GM23248 (cell line): ENCODE results near the gene CFLAR.

Experiments
- EZH2 ChIP-seq: fragments of 200-600 bp; sonication (generic); IDR thresholded peaks from 2 replicates; pipeline ENCODE4 v1.6.1; 2018; ENCODE audit warnings: antibody characterized with exemption, mild to moderate bottlenecking; ENCODE audit not compliant: insufficient read depth, poor library complexity, severe bottlenecking
- EZH2phosphoT487 ChIP-seq: fragments of 200-600 bp; sonication (generic); IDR thresholded peaks from 2 replicates; pipeline ENCODE4 v1.6.1; 2018; ENCODE audit warnings: antibody characterized with exemption, moderate library complexity, mild to moderate bottlenecking, low read depth; ENCODE audit not compliant: insufficient read depth

- TF ChIP-seq EZH2: no peak
- no peak for TF ChIP-seq EZH2phosphoT487
Measured at GRCh38 chr2:201164166-201164565, 48.2 kb downstream of the CFLAR start.
